ENCODE measurements around the gene RASA3.

Gene RASA3

GRCh38 chr13:113964251-113964995 is 168.0 kb downstream of the RASA3 start:
- TF ChIP-seq CTCF (IDR thresholded peaks at IDR 0.05) = no peak
- Histone ChIP-seq H3K36me3 (no peaks in the 10 kb centered on the region), H3K27me3 (no peaks in the 10 kb centered on the region), H3K4me1 (ENCODE audit: control insufficient read depth in 1 of 2, insufficient read depth in 1 of 2, low read depth in 1 of 2, low read length in 1 of 2) (no peaks in the 10 kb centered on the region), H3K4me3 (ENCODE audit: low read depth in 1 of 2, low read length in 1 of 2) (no peak overlapping the region), H3K9me3 (peaks cover 2% of the 10 kb centered on the region), H3K27ac (no peak overlapping the region)

GRCh38 chr13:113963376-113963775 is 169.0 kb downstream of the RASA3 start:
- no peak overlapping the region for H3K4me3 ChIP-seq (ENCODE audit: low read depth in 1 of 2, low read length in 1 of 2)
- TF ChIP-seq CTCF (IDR thresholded peaks at IDR 0.05) = no peak

GRCh38 chr13:113962975-113963374 is 169.4 kb downstream of the RASA3 start:
- no peaks in the 10 kb centered on the region for H3K36me3 ChIP-seq
- no peak for TF ChIP-seq CTCF (IDR thresholded peaks at IDR 0.05)
- H3K27ac ChIP-seq = no peak overlapping the region

More at GRCh38 chr13:113963376-113963775, 169.0 kb downstream of the RASA3 start:
- peaks cover 5% of the 10 kb centered on the region for H3K9me3 ChIP-seq
- no peaks in the 10 kb centered on the region for H3K4me1 ChIP-seq (ENCODE audit: control insufficient read depth in 1 of 2, insufficient read depth in 1 of 2, low read depth in 1 of 2, low read length in 1 of 2)
- H3K36me3 ChIP-seq = no peaks in the 10 kb centered on the region
- H3K27ac ChIP-seq = no peak overlapping the region
- no peaks in the 10 kb centered on the region for H3K27me3 ChIP-seq

DNA sequence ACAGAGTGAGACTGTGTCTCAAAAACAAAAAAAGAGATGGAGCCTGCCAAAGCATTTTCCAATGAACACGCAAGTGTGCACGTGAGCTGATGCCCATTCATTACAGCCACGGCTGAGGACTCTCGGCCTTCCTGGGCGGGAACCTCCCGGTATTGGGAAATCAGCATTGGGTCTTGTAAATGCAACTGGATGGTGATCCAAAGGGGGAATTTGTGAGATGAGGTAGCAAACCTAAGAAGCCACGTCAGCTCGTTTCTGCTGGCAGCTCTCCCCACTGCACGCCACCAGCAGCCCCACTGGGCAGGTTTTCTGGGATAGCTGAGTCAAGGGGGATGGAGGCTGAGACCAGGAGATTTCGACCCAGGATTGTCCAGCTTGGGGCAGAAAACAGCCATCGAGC is 170.0 kb downstream of the RASA3 start:
- TF ChIP-seq CTCF (IDR thresholded peaks at IDR 0.05) = no peak
- Histone ChIP-seq H3K4me3 (ENCODE audit: low read depth in 1 of 2, low read length in 1 of 2) (no peak overlapping the region), H3K27ac (no peak overlapping the region), H3K36me3 (no peaks in the 10 kb centered on the region), H3K9me3 (peaks cover 5% of the 10 kb centered on the region), H3K27me3 (no peaks in the 10 kb centered on the region), H3K4me1 (ENCODE audit: control insufficient read depth in 1 of 2, insufficient read depth in 1 of 2, low read depth in 1 of 2, low read length in 1 of 2) (no peaks in the 10 kb centered on the region)

More at GRCh38 chr13:113962975-113963374, 169.4 kb downstream of the RASA3 start:
- H3K27me3 ChIP-seq = no peaks in the 10 kb centered on the region
- H3K4me3 ChIP-seq (ENCODE audit: low read depth in 1 of 2, low read length in 1 of 2) = no peak overlapping the region
- no peaks in the 10 kb centered on the region for H3K4me1 ChIP-seq (ENCODE audit: control insufficient read depth in 1 of 2, insufficient read depth in 1 of 2, low read depth in 1 of 2, low read length in 1 of 2)
- H3K9me3 ChIP-seq = peaks cover 5% of the 10 kb centered on the region

DNA sequence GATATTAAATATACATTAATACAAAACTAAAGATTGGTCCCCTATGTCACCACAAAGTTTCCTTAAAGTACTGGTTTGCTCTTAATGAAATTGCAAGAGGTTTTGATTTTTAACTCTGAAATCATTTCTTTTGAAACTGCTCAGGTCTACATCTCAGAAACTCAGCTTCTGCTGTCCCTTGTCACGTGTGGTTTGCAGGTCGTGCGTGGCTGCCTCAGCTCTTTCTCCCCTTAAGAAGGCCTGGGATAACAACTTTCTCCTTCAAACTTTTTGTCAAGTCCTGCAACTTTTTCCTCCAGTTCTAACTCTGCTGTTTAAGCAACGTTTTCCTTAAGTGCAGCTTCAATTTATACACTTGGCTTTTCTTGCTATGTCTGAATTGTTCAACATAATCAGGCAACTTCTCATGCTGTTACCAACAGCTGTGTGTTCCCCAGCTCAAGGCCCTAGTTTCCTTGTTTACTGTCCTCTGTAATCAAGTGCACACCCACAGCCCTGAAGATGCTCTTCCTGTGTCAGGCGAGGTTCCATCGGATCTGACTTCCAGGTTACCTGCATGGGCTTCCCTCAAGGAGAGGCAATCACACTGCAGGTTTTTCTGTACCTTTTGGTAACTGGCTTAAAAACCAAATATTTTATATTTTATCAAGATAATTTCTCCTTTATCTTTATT is 172.0 kb downstream of the RASA3 start:
- no peaks in the 10 kb centered on the region for H3K4me1 ChIP-seq (ENCODE audit: control insufficient read depth in 1 of 2, insufficient read depth in 1 of 2, low read depth in 1 of 2, low read length in 1 of 2)
- H3K4me3 ChIP-seq (ENCODE audit: low read depth in 1 of 2, low read length in 1 of 2) = no peak overlapping the region
- TF ChIP-seq CTCF (IDR thresholded peaks at IDR 0.05) = no peak
- no peak overlapping the region for H3K27ac ChIP-seq
- no peaks in the 10 kb centered on the region for H3K36me3 ChIP-seq
- H3K9me3 ChIP-seq = peaks cover 5% of the 10 kb centered on the region
- H3K27me3 ChIP-seq = no peaks in the 10 kb centered on the region
